Measurements from ENCODE around the gene TOM1L2.

DNA sequence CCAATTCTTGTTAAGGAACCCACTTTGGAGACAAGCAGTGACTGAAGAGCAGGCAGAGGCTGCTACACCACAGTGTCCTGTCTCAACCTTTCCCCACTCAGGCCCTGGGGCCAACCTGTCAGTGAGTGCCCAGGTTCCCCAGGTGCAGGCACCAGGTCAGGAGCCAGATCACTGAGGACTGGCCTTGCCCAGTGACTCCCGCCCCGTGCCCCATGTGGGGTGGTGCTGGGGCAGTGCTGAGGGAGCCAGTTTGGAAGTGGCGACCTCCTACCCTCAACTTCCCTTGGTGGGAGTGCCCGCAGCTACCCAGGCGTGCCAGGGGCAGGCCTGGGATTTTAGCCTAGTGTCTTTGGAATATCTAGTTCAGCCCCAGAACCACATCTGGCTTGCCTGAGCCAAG, 164.8 kb downstream of the TOM1L2 start:
- TF ChIP-seq POLR2A (IDR thresholded peaks at IDR 0.05): no peak
- TF ChIP-seq, protein P1, sequence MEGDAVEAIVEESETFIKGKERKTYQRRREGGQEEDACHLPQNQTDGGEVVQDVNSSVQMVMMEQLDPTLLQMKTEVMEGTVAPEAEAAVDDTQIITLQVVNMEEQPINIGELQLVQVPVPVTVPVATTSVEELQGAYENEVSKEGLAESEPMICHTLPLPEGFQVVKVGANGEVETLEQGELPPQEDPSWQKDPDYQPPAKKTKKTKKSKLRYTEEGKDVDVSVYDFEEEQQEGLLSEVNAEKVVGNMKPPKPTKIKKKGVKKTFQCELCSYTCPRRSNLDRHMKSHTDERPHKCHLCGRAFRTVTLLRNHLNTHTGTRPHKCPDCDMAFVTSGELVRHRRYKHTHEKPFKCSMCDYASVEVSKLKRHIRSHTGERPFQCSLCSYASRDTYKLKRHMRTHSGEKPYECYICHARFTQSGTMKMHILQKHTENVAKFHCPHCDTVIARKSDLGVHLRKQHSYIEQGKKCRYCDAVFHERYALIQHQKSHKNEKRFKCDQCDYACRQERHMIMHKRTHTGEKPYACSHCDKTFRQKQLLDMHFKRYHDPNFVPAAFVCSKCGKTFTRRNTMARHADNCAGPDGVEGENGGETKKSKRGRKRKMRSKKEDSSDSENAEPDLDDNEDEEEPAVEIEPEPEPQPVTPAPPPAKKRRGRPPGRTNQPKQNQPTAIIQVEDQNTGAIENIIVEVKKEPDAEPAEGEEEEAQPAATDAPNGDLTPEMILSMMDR (IDR thresholded peaks at IDR 0.05): no peak

Measured in heart left ventricle (tissue), 13 donors.